Parathyroid adenoma (tissue), 2 donors: ENCODE data around the gene SLC7A14.

Experiments
- H2AFZ ChIP-seq: fragments of 300-600 bp; sonication (generic); one replicate; pipeline ENCODE4 v1.7.0; 2017; ENCODE audit warnings: antibody characterized with exemption, mild to moderate bottlenecking
- H3K27ac ChIP-seq: fragments of 300-600 bp; sonication (generic); one replicate; pipeline ENCODE4 v1.7.0; 2017
- H3K27me3 ChIP-seq: fragments of 300-600 bp; sonication (generic); one replicate; pipeline ENCODE4 v1.7.0; 2017; ENCODE audit warnings: low read length; ENCODE audit not compliant: control insufficient read depth, insufficient read depth
- H3K36me3 ChIP-seq: fragments of 300-600 bp; sonication (generic); one replicate; pipeline ENCODE4 v1.7.0; 2017; ENCODE audit warnings: low read length; ENCODE audit not compliant: control insufficient read depth, insufficient read depth
- H3K4me1 ChIP-seq: fragments of 300-600 bp; sonication (generic); one replicate; pipeline ENCODE4 v1.7.0; 2017; ENCODE audit warnings: control low read depth
- H3K4me2 ChIP-seq: fragments of 300-600 bp; sonication (generic); one replicate; pipeline ENCODE4 v1.7.0; 2017; ENCODE audit warnings: low read length
- H3K4me3 ChIP-seq: fragments of 300-600 bp; sonication (generic); one replicate; pipeline ENCODE4 v1.7.0; 2017; ENCODE audit warnings: low read depth, low read length
- H3K79me2 ChIP-seq: fragments of 300-600 bp; sonication (generic); one replicate; pipeline ENCODE4 v1.7.0; 2017; ENCODE audit warnings: control low read depth
- H3K9ac ChIP-seq: fragments of 300-600 bp; sonication (generic); one replicate; pipeline ENCODE4 v1.7.0; 2017; ENCODE audit warnings: mild to moderate bottlenecking
- H3K9me3 ChIP-seq: fragments of 300-600 bp; sonication (generic); one replicate; pipeline ENCODE4 v1.7.0; 2017; ENCODE audit warnings: low read length; ENCODE audit not compliant: control insufficient read depth
- TF ChIP-seq, protein P1 (sequence below): fragments of 300-600 bp; sonication (generic); IDR thresholded peaks from one replicate; pipeline ENCODE4 v1.7.0; 2017; ENCODE audit warnings: antibody characterized with exemption, mild to moderate bottlenecking
- donor health status: primary hyperparathyroidism.

Gene SLC7A14

DNA sequence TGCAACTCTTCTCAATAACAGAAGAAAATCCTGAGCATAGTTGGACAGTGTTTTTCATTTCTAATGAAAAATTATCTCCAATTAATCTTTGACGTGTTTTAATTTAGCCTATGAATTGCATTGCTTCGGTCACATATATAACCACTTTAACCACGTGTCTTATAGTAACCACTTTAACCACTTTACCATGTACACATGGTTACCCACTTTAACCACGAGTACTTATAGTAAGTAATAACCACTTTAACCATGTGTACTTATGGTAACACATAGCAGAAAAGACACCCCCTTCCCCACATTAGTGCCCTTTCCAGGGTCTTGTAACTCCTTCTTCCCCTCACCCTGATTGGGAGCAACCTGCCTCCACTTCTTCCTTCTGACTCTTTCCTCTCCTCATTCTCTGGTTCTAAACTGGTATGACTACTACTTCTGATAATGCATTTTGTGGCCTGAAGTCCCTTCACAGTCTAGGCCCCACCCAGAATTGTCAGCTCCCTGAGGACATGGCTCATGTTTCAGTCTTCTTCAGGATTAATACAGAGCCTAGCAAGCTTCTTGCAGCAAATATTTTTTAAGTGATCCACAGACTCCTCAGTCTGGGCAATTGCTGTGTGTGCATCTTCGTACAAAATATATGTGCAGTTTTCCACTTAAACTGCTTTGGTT, 25.0 kb downstream of the SLC7A14 start:
- H2AFZ ChIP-seq = no peak overlapping the region
- H3K9me3 ChIP-seq = no peaks in the 10 kb centered on the region
- H3K79me2 ChIP-seq = no peaks in the 10 kb centered on the region
- H3K4me1 ChIP-seq = no peaks in the 10 kb centered on the region
- no peak overlapping the region for H3K4me2 ChIP-seq
- no peak overlapping the region for H3K27ac ChIP-seq
- no peak overlapping the region for H3K9ac ChIP-seq
- TF ChIP-seq, protein P1, sequence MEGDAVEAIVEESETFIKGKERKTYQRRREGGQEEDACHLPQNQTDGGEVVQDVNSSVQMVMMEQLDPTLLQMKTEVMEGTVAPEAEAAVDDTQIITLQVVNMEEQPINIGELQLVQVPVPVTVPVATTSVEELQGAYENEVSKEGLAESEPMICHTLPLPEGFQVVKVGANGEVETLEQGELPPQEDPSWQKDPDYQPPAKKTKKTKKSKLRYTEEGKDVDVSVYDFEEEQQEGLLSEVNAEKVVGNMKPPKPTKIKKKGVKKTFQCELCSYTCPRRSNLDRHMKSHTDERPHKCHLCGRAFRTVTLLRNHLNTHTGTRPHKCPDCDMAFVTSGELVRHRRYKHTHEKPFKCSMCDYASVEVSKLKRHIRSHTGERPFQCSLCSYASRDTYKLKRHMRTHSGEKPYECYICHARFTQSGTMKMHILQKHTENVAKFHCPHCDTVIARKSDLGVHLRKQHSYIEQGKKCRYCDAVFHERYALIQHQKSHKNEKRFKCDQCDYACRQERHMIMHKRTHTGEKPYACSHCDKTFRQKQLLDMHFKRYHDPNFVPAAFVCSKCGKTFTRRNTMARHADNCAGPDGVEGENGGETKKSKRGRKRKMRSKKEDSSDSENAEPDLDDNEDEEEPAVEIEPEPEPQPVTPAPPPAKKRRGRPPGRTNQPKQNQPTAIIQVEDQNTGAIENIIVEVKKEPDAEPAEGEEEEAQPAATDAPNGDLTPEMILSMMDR = no peak
- H3K27me3 ChIP-seq = no peaks in the 10 kb centered on the region
- H3K36me3 ChIP-seq = no peaks in the 10 kb centered on the region
- no peak overlapping the region for H3K4me3 ChIP-seq

DNA sequence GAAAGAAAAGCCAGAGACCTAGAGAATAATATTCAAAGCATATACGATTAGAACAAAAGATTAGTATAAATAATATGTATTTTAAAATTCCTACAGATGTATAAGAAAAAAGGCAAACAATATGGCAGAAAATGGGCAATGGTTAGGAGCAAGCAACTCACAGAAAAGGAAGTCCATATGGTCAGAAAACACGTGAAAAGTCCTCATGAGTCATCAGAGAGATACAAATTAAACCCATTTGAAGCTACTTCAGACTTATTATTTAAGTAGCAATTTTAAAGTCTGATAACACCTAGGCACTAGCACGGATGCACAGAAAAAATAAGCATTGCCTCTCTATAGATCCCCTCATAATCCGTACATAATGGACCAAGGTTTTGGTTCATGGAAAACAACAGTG, 25.6 kb downstream of the SLC7A14 start:
- H3K27ac ChIP-seq = no peak overlapping the region
- no peaks in the 10 kb centered on the region for H3K4me1 ChIP-seq
- TF ChIP-seq, protein P1 = no peak
- no peak overlapping the region for H3K4me3 ChIP-seq
- H3K79me2 ChIP-seq = no peaks in the 10 kb centered on the region
- no peak overlapping the region for H3K4me2 ChIP-seq
- H3K27me3 ChIP-seq = no peaks in the 10 kb centered on the region
- H3K9me3 ChIP-seq = no peaks in the 10 kb centered on the region
- no peak overlapping the region for H2AFZ ChIP-seq
- H3K36me3 ChIP-seq = no peaks in the 10 kb centered on the region
- H3K9ac ChIP-seq = no peak overlapping the region

DNA sequence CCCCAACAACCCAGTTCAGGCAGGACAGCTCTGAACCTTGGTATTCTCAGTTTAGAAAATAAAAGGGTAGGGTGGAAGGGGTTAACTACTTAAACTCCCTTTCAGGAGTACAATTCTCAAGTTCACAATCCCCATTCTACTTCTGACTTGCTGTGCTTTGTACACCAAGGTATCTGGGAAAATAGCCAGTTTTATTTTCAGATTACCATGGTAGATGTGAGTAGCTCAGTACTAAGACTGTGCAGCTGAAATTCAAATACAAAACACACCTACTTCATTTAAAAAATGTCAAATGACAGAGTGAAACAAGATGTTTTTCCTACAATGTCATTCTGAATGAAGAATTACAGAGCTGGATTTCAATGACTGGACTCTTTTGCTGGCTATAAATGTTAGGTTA, 27.4 kb downstream of the SLC7A14 start:
- Histone ChIP-seq H3K36me3 (no peaks in the 10 kb centered on the region), H3K27me3 (no peaks in the 10 kb centered on the region), H3K9ac (no peak overlapping the region), H3K27ac (no peak overlapping the region), H3K4me1 (no peaks in the 10 kb centered on the region), H3K79me2 (no peaks in the 10 kb centered on the region), H3K4me3 (no peak overlapping the region), H3K4me2 (no peak overlapping the region), H2AFZ (no peak overlapping the region), H3K9me3 (no peaks in the 10 kb centered on the region)
- TF ChIP-seq, protein P1 = no peak

DNA sequence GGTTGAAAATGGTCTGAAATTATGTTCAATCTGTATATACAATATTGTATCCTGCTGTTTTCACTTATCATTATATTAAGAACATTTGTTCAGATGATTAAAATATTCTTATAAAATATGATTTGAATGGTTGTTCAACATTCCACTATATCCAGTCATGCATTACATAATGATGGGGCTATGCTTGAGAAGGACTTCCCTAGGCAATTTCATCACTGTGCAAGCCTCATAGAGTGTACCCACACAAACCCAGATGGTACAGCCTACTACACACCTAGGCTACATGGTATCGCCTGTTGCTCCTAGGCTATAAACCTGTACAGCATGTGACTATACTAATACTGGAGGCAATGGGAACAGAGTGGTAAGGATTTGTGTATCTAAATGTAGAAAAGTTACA, 30.5 kb downstream of the SLC7A14 start:
- H3K4me2 ChIP-seq = no peak overlapping the region
- no peaks in the 10 kb centered on the region for H3K9me3 ChIP-seq
- no peaks in the 10 kb centered on the region for H3K4me1 ChIP-seq
- H3K27ac ChIP-seq = no peak overlapping the region
- no peak overlapping the region for H3K4me3 ChIP-seq
- no peak overlapping the region for H2AFZ ChIP-seq
- no peaks in the 10 kb centered on the region for H3K79me2 ChIP-seq
- no peak overlapping the region for H3K9ac ChIP-seq
- TF ChIP-seq, protein P1 = no peak
- no peaks in the 10 kb centered on the region for H3K27me3 ChIP-seq
- H3K36me3 ChIP-seq = no peaks in the 10 kb centered on the region
